GM19395 (cell line): ENCODE results near the gene PRDM15.
A peak's percentile ranks its signal among the peaks of the same experiment; 100 is the strongest.

ENCODE experiments used
- ATAC-seq: cut with Tn5 transposase; IDR thresholded peaks from one replicate; pipeline ENCODE4 v1.9.1; 2021; ENCODE audit warnings: mild to moderate bottlenecking, moderate library complexity; ENCODE audit not compliant: unreplicated experiment

Gene PRDM15

GRCh38 chr21:41866274-41866809, 12.8 kb downstream of the PRDM15 start:
- ATAC-seq = no peak

GRCh38 chr21:41865002-41865777, 14.0 kb downstream of the PRDM15 start:
- peak; percentile 55 for ATAC-seq

GRCh38 chr21:41864311-41865001, 14.7 kb downstream of the PRDM15 start:
- ATAC-seq = no peak

GRCh38 chr21:41863439-41863740, 15.8 kb downstream of the PRDM15 start:
- ATAC-seq = no peak

GRCh38 chr21:41861987-41862386, 17.2 kb downstream of the PRDM15 start:
- ATAC-seq = no peak

GRCh38 chr21:41861255-41861654, 17.9 kb downstream of the PRDM15 start:
- ATAC-seq = no peak

GRCh38 chr21:41859297-41859980, 19.7 kb downstream of the PRDM15 start:
- no peak for ATAC-seq

GRCh38 chr21:41858466-41859296, 20.5 kb downstream of the PRDM15 start:
- ATAC-seq = no peak

GRCh38 chr21:41857771-41858300, 21.3 kb downstream of the PRDM15 start:
- ATAC-seq = no peak

- ATAC-seq = no peak
Observed at GRCh38 chr21:41856572-41856971, 22.6 kb downstream of the PRDM15 start.

GRCh38 chr21:41854426-41854995, 24.6 kb downstream of the PRDM15 start:
- ATAC-seq = no peak

GRCh38 chr21:41852929-41853320, 26.2 kb downstream of the PRDM15 start:
- no peak for ATAC-seq

GRCh38 chr21:41852151-41852928, 26.8 kb downstream of the PRDM15 start:
- ATAC-seq = no peak

- no peak for ATAC-seq
Observed at GRCh38 chr21:41851090-41851790, 27.9 kb downstream of the PRDM15 start.

- no peak for ATAC-seq
Observed at GRCh38 chr21:41850085-41850484, 29.1 kb downstream of the PRDM15 start.

- no peak for ATAC-seq
Observed at GRCh38 chr21:41848958-41849580, 30.1 kb downstream of the PRDM15 start.

GRCh38 chr21:41848533-41848932, 30.6 kb downstream of the PRDM15 start:
- ATAC-seq = no peak

GRCh38 chr21:41847066-41847804, 31.9 kb downstream of the PRDM15 start:
- ATAC-seq = no peak
